Measurements from ENCODE around the gene ZFC3H1. TPM values are rescaled to one million over a fixed set of nuclear protein-coding genes. Genes with fewer than 3 reads are reported as not detected.

The ZFC3H1 gene
- total and polyA plus RNA-seq, 2 of the 8 experiments (the other 6 are each of a cell fraction or from before 2014, with no cell fraction given): 20.0 to 32.4 TPM

DNA sequence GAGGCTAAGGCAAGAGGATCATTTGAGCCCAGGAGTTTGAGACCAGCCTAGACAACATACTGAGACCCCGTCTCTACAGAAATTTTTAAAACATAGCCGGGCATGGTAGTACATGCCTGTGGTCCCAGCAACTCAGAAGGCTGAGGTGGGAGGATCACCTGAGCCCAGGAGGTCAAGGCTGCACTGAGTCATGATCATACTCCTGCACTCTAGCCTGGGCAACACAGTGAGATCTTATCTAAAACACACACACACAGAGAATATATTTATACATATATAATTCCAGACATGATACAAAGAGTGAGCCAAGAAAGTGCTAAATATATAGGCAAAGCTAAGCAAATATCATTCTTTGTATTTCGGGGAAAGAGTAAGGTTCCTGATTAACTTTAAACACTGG is 9.4 kb downstream of the ZFC3H1 start:
- CTCF ChIA-PET (ENCODE audit: partially characterized antibody): interaction anchor here (0.8 to 1.0 kb wide), 2 partner anchors 91 to 93 kb away, joined by 3 to 5 read pairs; no protein-coding TSS in a partner anchor
- no peak overlapping the region for H3K56ac ChIP-seq (replicated peaks; ENCODE audit: insufficient read length, low read depth, low read length)

More for the DNA sequence above, 9.4 kb downstream of the ZFC3H1 start:
- no peaks in the 10 kb centered on the region for H3K79me1 ChIP-seq (ENCODE audit: low read depth, low read length)
- no peak overlapping the region for H3K27ac ChIP-seq (ENCODE audit: low read depth, low read length)
- FAIRE-seq (no peak), DNase-seq (ENCODE audit: low read depth in 1 of 2, low spot score in 2 of 2) (no peak)
- H2BK5ac ChIP-seq (ENCODE audit: low read depth, low read length): no peak overlapping the region
- peaks cover 0 to 76% of the 10 kb centered on the region in 2 experiments; a peak in 2 of 4 replicates for H3K79me2 ChIP-seq (ENCODE audit: control insufficient read depth in 1 of 2, insufficient read depth in 2 of 2, low read length in 2 of 2)
- H3K23me2 ChIP-seq (ENCODE audit: low read depth, low read length): no peaks in the 10 kb centered on the region
- H3K18ac ChIP-seq (ENCODE audit: extremely low read depth, low read length): no peak overlapping the region
- no peak overlapping the region for H3K9ac ChIP-seq (replicated peaks in 1 of 4; ENCODE audit: extremely low read depth in 1 of 4, low read depth in 3 of 4, low read length in 3 of 4)
- no peak overlapping the region for H3K14ac ChIP-seq (ENCODE audit: insufficient read length)
- H2AK5ac ChIP-seq (ENCODE audit: low read depth, low read length): no peak overlapping the region
- no peak overlapping the region for H4K91ac ChIP-seq (replicated peaks; ENCODE audit: insufficient read length, low read length)
- TF ChIP-seq KDM4A (IDR thresholded peaks at IDR 0.05; ENCODE audit: low read depth, low read length, severe bottlenecking) (no peak), KDM1A (IDR thresholded peaks at IDR 0.05; ENCODE audit: borderline replicate concordance, low read length) (no peak), SP2 (IDR thresholded peaks at IDR 0.05; ENCODE audit: low read length) (no peak), CHD1 (IDR thresholded peaks at IDR 0.05; ENCODE audit: low read depth, low read length) (no peak), TAF7 (optimal IDR thresholded peaks at IDR 0.05; ENCODE audit: borderline replicate concordance, low read depth, low read length) (no peak), SRF (IDR thresholded peaks at IDR 0.05; ENCODE audit: low read depth, low read length) (no peak), SIRT6 (IDR thresholded peaks at IDR 0.05; ENCODE audit: low read length) (no peak), HDAC6 (IDR thresholded peaks at IDR 0.05; ENCODE audit: low read depth, low read length) (no peak), SIN3A (conservative IDR thresholded peaks at IDR 0.05 in 1 of 2, IDR thresholded peaks at IDR 0.05 in 1 of 2; ENCODE audit: low read depth in 1 of 2, low read length in 2 of 2) (no peak)
- TF ChIP-seq, protein P1, sequence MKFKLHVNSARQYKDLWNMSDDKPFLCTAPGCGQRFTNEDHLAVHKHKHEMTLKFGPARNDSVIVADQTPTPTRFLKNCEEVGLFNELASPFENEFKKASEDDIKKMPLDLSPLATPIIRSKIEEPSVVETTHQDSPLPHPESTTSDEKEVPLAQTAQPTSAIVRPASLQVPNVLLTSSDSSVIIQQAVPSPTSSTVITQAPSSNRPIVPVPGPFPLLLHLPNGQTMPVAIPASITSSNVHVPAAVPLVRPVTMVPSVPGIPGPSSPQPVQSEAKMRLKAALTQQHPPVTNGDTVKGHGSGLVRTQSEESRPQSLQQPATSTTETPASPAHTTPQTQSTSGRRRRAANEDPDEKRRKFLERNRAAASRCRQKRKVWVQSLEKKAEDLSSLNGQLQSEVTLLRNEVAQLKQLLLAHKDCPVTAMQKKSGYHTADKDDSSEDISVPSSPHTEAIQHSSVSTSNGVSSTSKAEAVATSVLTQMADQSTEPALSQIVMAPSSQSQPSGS (IDR thresholded peaks at IDR 0.05; ENCODE audit: low read length): no peak
- H3K23ac ChIP-seq (ENCODE audit: insufficient read length): no peak overlapping the region
- no peak overlapping the region for H2AFZ ChIP-seq (ENCODE audit: low read length)
- no peak overlapping the region for H3K4me3 ChIP-seq (ENCODE audit: extremely low read depth in 1 of 4, insufficient read depth in 2 of 4, low read depth in 3 of 4, low read length in 4 of 4)
- POLR2A ChIA-PET (ENCODE audit: partially characterized antibody): interaction anchor here (1.2 kb wide), 1 partner anchor 18 kb away, joined by 3 read pairs; no protein-coding TSS in a partner anchor
- H3K4me1 ChIP-seq (replicated peaks in 1 of 4; ENCODE audit: control insufficient read depth in 3 of 4, insufficient read depth in 4 of 4, low read length in 3 of 4): no peaks in the 10 kb centered on the region
- peaks cover 0 to 2% of the 10 kb centered on the region in 2 experiments for H4K20me1 ChIP-seq (replicated peaks in 1 of 2; ENCODE audit: control insufficient read depth in 1 of 2, insufficient read depth in 2 of 2, low read length in 2 of 2)
- no peak overlapping the region for H4K5ac ChIP-seq (ENCODE audit: insufficient read length, low read depth, low read length)
- H3K36me3 ChIP-seq (ENCODE audit: control insufficient read depth in 2 of 4, insufficient read depth in 4 of 4, low read length in 3 of 4): peaks cover 8 to 57% (median 24%) of the 10 kb centered on the region in 4 experiments; a peak in 6 of 8 replicates
- no peak overlapping the region for H2BK15ac ChIP-seq (ENCODE audit: low read length)
- H2BK120ac ChIP-seq (replicated peaks; ENCODE audit: low read depth, low read length): no peak overlapping the region
- no peak overlapping the region for H2BK12ac ChIP-seq (ENCODE audit: low read depth, low read length)
- 55% methylated on average over 3 of the region's 3 CpGs; no CpG with 5 or more reads in 1 of the 2 experiments for WGBS, 2 experiments (ENCODE audit: extremely low coverage in 1 of 2, insufficient coverage in 1 of 2, insufficient read length in 1 of 2, insufficient replicate concordance in 2 of 2, low coverage in 1 of 2, low lambda C conversion rate in 2 of 2, missing lambda C conversion rate in 1 of 2)
- H2BK20ac ChIP-seq (ENCODE audit: low read length): no peak overlapping the region
- no peaks in the 10 kb centered on the region for H3K27me3 ChIP-seq (replicated peaks in 1 of 4; ENCODE audit: control insufficient read depth in 3 of 4, extremely low read depth in 1 of 4, insufficient read depth in 3 of 4, low read length in 3 of 4)
- no peak overlapping the region for H3K4ac ChIP-seq (replicated peaks; ENCODE audit: insufficient read length, low read depth, low read length)
- no peak overlapping the region for H3K4me2 ChIP-seq (ENCODE audit: insufficient read depth in 1 of 2, low read depth in 2 of 2, low read length in 2 of 2)
- no peaks in the 10 kb centered on the region; a peak in 1 of 4 replicates for H3K9me3 ChIP-seq (ENCODE audit: insufficient read depth in 2 of 2, low read depth in 1 of 2, low read length in 1 of 2)
- H4K8ac ChIP-seq (ENCODE audit: extremely low read depth, insufficient read depth, low read length): no peak overlapping the region

Measured in H1 (cell line).